Omental fat pad (tissue), 4 donors: ENCODE results near the gene C1QL4. TPM values are rescaled to one million over a fixed set of nuclear protein-coding genes. Genes with fewer than 3 reads are reported as not detected.

Experiments
- ATAC-seq: fragments of 150-250 bp; one replicate; pipeline ENCODE4 v1.9.1; 2016; ENCODE audit warnings: mild to moderate bottlenecking, moderate library complexity; ENCODE audit not compliant: low FRiP score
- DNase-seq: peaks from one replicate; pipeline ENCODE4 v3.0.0-alpha.2; 2019; ENCODE audit warnings: low spot score
- total RNA-seq, 4 donors: library from RNA; depleted of rRNA; stranded (reverse); fragments of >200 nt; gene quantifications; one replicate each; pipeline ENCODE4 v1.1.0, GENCODE V29; 2016
- TF ChIP-seq, protein P1 (sequence below), 3 donors: fragments of 450-650 bp; IDR thresholded peaks; one replicate each; pipeline ENCODE4 v1.5.1; 2016 to 2017; ENCODE audit warnings: antibody characterized with exemption in 3 of 3, mild to moderate bottlenecking in 3 of 3, moderate library complexity in 2 of 3

Gene C1QL4
- total RNA-seq, 4 donors from 2014 or later = 0.65 to 1.1 TPM; not detected in 2

DNA sequence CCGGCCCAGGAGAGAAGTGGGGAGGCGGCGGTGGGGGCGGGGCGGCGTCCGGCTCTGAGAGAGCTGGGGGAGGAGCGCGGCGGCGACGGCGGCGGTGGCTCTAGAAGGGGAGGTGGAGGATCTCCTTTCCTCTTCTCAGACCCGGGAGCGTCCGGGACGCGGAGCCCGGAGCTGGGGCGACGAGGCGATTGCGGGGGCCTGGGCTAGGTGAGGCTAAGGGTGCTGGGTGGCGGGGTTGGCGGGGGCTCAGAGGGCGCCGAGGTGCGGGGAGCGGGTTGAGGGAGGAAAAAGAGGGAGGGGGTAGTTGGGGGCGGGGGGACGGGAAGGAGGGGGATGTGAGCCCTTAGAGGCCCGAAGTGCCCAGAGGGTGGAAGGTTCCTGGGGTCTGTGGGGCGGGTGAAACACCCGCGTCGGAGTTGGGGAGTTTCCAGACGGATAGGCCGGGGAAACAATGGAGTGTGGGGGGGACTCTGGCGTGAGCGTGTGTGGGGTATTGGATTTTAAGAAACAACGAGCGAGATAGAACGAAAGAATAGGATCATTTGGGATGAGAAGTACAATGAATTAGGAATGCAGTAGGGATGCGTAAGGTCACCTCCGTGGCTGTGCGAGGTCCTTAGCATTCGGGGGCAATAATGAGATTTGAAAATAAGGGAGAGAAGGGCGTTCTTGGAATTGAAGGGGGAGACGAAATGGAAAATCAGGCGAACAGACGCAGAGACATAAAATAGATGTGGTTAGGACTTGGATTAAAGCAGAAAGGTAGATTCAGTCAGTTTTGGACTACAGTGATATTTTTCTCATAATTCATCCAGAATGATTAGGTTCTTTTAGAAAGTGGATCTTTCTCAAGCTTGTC lies 30.6 kb upstream of the C1QL4 start, which contains the start of gene SPATS2:
SPATS2 (plus strand) TSS at position 82 of the 859 bp plus-strand sequence. CDS start 93,551 bp downstream, outside the sequence.
- TF ChIP-seq, protein P1, sequence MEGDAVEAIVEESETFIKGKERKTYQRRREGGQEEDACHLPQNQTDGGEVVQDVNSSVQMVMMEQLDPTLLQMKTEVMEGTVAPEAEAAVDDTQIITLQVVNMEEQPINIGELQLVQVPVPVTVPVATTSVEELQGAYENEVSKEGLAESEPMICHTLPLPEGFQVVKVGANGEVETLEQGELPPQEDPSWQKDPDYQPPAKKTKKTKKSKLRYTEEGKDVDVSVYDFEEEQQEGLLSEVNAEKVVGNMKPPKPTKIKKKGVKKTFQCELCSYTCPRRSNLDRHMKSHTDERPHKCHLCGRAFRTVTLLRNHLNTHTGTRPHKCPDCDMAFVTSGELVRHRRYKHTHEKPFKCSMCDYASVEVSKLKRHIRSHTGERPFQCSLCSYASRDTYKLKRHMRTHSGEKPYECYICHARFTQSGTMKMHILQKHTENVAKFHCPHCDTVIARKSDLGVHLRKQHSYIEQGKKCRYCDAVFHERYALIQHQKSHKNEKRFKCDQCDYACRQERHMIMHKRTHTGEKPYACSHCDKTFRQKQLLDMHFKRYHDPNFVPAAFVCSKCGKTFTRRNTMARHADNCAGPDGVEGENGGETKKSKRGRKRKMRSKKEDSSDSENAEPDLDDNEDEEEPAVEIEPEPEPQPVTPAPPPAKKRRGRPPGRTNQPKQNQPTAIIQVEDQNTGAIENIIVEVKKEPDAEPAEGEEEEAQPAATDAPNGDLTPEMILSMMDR (IDR thresholded peaks at IDR 0.05) = no peak
- peak; percentile 23 for ATAC-seq
- DNase-seq = peak; percentile 70

DNA sequence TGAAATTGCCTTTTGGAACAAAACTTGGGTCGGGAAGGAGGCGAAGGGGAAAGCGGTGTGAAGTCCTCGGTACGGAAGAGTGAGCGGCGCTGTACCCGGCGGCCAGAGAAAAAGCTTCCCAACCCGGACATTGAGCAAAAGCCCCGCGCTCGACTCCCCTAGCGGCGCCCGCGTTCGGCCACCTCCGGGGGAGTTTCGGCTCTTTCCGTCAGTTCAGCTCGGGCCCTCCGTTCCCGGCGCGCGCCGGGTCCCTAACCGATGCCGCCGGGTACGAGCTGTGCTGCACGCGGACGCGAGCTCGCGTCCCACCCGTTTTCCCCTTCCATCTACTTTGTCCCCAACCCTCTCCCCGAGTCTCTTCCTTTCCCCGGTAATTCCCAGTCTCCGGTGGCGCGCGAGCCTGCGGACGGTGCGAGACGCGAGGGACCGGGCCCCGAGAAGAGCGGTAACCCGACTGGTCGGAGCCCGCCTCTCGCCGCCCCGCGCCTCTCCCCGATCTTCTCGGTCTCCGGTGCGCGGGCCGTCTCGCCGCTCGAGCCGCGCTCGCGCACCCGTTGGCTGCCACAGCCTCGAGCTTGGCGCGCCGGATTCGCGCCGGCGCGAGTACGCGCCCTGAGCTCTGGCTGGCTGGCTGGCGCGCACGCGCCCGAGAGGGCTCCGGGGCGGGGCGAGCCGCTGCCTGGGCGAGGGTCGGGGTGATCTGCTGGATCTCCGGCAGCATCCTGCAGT lies 29.8 kb upstream of the C1QL4 start:
- ATAC-seq (peak; percentile 96), DNase-seq (peak; percentile 45)
- TF ChIP-seq, protein P1 (IDR thresholded peaks at IDR 0.05) = no peak

DNA sequence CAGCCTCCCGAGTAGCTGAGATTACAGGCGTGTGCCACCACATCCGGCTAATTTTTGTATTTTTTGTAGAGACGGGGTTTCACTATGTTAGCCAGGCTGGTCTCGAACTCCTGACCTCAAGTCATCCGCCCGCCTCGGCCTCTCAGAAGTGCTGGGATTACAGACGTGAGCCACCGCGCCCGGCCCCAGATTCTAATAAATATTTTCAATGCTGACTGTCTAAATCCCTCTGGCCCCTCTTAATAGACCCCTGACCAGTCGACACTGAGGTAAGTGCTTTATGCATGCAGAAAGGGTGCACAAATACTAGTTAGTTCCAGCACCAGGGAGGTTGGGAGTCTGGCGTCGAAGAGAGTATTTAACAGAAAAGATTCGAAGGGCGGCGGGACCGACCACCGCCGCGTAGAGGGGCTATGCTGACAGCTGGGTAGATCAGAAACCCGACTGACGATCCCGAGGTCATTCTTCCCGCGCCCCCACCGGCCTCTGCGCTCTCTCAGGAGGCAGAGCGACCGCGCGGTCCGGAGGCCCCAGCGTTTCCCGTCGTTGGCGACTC lies 29.2 kb upstream of the C1QL4 start:
- ATAC-seq (peak; percentile 19), DNase-seq (no peak)
- TF ChIP-seq, protein P1 (IDR thresholded peaks at IDR 0.05) = no peak

DNA sequence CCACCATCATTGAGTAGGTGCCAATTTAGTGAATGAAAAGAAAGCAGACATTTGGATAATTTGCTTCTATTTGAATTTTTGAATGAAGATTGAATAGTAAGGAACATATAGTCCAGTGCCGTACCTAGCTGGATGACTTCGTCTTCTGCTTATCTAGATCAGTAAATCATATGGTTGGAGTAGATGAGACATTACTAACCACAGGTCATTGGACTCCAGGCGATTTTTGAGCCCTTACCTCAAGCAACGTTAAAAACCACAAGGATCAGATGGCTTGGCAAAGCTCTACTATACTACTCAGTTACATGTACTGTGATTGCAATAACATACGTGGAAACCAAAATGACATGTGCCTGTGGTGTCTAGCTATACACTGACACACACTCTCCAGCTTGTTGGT lies 28.6 kb upstream of the C1QL4 start:
- no peak for ATAC-seq
- TF ChIP-seq, protein P1 (IDR thresholded peaks at IDR 0.05) = no peak
- DNase-seq = no peak

DNA sequence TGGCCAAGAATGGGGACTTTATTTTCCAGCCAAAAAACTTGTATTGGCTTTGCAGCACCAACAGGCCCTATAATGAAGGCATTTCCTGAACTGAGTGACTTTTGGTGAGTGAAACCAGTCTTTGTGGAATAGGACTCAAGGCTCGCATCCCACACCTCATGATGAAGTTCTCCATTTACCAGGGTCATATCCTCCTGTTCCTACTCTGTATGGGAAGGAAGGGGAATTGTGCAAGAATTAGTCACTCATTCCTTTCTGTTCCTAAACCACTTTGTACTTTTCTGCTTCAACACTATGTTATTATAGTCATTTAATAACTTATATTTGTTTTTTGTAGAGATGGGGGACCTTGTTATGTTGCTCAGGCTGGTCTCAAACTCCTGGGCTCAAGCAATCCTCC lies 28.0 kb upstream of the C1QL4 start:
- ATAC-seq (no peak), DNase-seq (no peak)
- TF ChIP-seq, protein P1 (IDR thresholded peaks at IDR 0.05) = no peak

DNA sequence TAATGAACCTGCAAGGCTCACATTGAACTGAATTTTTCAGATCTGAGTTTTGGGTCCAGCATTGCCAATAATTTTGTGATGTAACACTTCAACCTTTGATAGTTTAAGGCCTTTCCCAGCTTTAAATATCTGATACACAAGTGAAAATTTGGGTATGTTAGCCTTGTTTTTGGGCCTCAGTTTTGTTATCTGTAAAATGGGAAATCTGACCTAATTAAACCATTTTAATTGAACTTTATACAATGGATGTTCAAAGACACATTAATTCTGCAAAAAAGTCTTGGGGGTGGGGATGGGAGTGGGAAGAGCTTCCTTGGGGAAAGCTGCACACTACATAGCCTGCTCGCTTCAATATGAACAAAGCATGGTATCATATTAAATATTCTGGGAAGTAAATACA lies 25.1 kb upstream of the C1QL4 start:
- DNase-seq (no peak), ATAC-seq (no peak)
- TF ChIP-seq, protein P1 (IDR thresholded peaks at IDR 0.05) = no peak
